K562 (cell line): Measurements from ENCODE around the gene UBE2L3. TPM values are rescaled to one million over a fixed set of nuclear protein-coding genes. Genes with fewer than 3 reads are reported as not detected.
"Not testable (repeated sequence)": the region's sequence is repeated elsewhere in the genome, so short reads cannot be mapped to it uniquely, and the experiment has no call there.

Experiments used
- ATAC-seq: fragments of 200-7000 bp; cut with Tn5 transposase; 3 replicates; pipeline ENCODE4 v1.9.1; 2020; ENCODE audit warnings: moderate library complexity
- BruUV-seq: library from RNA; stranded (reverse); fragments of 400-500 nt; replicated peaks from 2 replicates; lab custom pipeline; 2021; lab: Mats Ljungman, UMichigan
- CTCF ChIA-PET: fragments of 300-600 bp; formaldehyde crosslinking; extraction: SDS; loops from one replicate; lab custom pipeline; 2021; ENCODE audit warnings: low intra/inter-chr PET ratio; lab: Yijun Ruan, JAX
- POLR2A ChIA-PET: fragments of 300-600, 350-650 bp; sonication (Branson Sonifier 250); formaldehyde crosslinking; extraction: SDS; loops from one replicate; lab custom pipeline; 2021; ENCODE audit warnings: antibody characterized with exemption, inconsistent platforms; lab: Yijun Ruan, JAX
- DNase-seq, 4 experiments: peaks; one replicate each; pipeline versions ENCODE4 v3.0.0 to v3.0.0-alpha.2; 2011 to 2018; ENCODE audit warnings: low spot score in 3 of 4, mixed read lengths in 3 of 4; ENCODE audit errors: extremely low read depth in 1 of 4
- FAIRE-seq: peaks from 2 replicates; lab custom pipeline; 2011; peaks lifted over from hg19 to GRCh38; lab: Jason Lieb, UNC
- H2AFZ ChIP-seq: 2 replicates; pipeline ENCODE4 v1.6.0; 2011; ENCODE audit warnings: low read depth, low read length, control low read depth, inconsistent platforms
- H3K27ac ChIP-seq: fragments of 200-600 bp; 3 replicates; pipeline ENCODE4 v1.8.0; 2011; ENCODE audit warnings: low read depth, mild to moderate bottlenecking, control low read depth, inconsistent platforms, low read length, moderate library complexity, mixed read lengths; ENCODE audit errors: extremely low read depth
- H3K27me3 ChIP-seq, 2 experiments: fragments of 300-600 bp in 1 of 2; 2 replicates in 1 of 2; 3 replicates in 1 of 2; pipeline versions ENCODE4 v1.6.0 to v1.8.0; 2011; ENCODE audit warnings: inconsistent platforms in 2 of 2, low read length in 2 of 2, mild to moderate bottlenecking in 1 of 2, mixed read lengths in 1 of 2, moderate library complexity in 1 of 2; ENCODE audit not compliant: control insufficient read depth in 2 of 2, insufficient read depth in 2 of 2
- H3K36me3 ChIP-seq: fragments of 300-600 bp; 3 replicates; pipeline ENCODE4 v1.8.0; 2011; ENCODE audit warnings: mild to moderate bottlenecking, low read length, inconsistent platforms; ENCODE audit not compliant: control insufficient read depth, insufficient read depth
- H3K4me1 ChIP-seq, 2 experiments: fragments of 200-600 bp in 1 of 2; replicated peaks in 1 of 2; 2 replicates in 1 of 2; 3 replicates in 1 of 2; pipeline versions ENCODE4 v1.5.1 to v1.8.0; 2011; ENCODE audit warnings: inconsistent platforms in 2 of 2, low read length in 2 of 2, mild to moderate bottlenecking in 1 of 2, mixed read lengths in 1 of 2, moderate library complexity in 1 of 2; ENCODE audit not compliant: control insufficient read depth in 2 of 2, insufficient read depth in 2 of 2
- H3K4me2 ChIP-seq: 2 replicates; pipeline ENCODE4 v1.6.1; 2011; ENCODE audit warnings: low read length, control low read depth, inconsistent platforms, mixed read lengths; ENCODE audit not compliant: insufficient read depth
- H3K4me3 ChIP-seq: fragments of 200-600 bp; sonication (generic), shearing (Covaris generic); 2 replicates; pipeline ENCODE4 v1.5.1; 2016; ENCODE audit warnings: control low read depth, inconsistent platforms
- H3K79me2 ChIP-seq: fragments of 200-600 bp; 3 replicates; pipeline ENCODE4 v1.8.0; 2011; ENCODE audit warnings: low read length, inconsistent platforms; ENCODE audit not compliant: control insufficient read depth, insufficient read depth
- H3K9ac ChIP-seq, 2 experiments: 2 replicates each; pipeline versions ENCODE4 v1.6.0 to v1.6.1; 2011; ENCODE audit warnings: low read depth in 2 of 2, low read length in 2 of 2, control low read depth in 1 of 2, inconsistent platforms in 1 of 2, mild to moderate bottlenecking in 1 of 2, mixed read lengths in 1 of 2; ENCODE audit not compliant: insufficient read depth in 1 of 2
- H3K9me1 ChIP-seq: one replicate; pipeline ENCODE4 v1.6.0; 2011; ENCODE audit warnings: inconsistent platforms, mild to moderate bottlenecking, low read length, moderate library complexity; ENCODE audit not compliant: control insufficient read depth, insufficient read depth
- H3K9me3 ChIP-seq: replicated peaks from 2 replicates; pipeline ENCODE4 v1.5.1; 2011; ENCODE audit warnings: low read depth, low read length, inconsistent platforms; ENCODE audit not compliant: control insufficient read depth, insufficient read depth
- H4K20me1 ChIP-seq: replicated peaks from 2 replicates; pipeline ENCODE4 v1.6.1; 2011; ENCODE audit warnings: low read length, inconsistent platforms, mixed read lengths; ENCODE audit not compliant: control insufficient read depth, insufficient read depth
- BCLAF1 ChIP-seq, 2 experiments: fragments of 450-650 bp in 1 of 2; IDR thresholded peaks; 2 replicates each; pipeline ENCODE4 v1.6.1; 2011 to 2017; ENCODE audit warnings: low read depth in 2 of 2, antibody characterized with exemption in 1 of 2, borderline replicate concordance in 1 of 2, low read length in 1 of 2, mild to moderate bottlenecking in 1 of 2, mixed read lengths in 1 of 2; ENCODE audit not compliant: control insufficient read depth in 1 of 2
- HMGXB4 ChIP-seq: sonication (generic); formaldehyde crosslinking; IDR thresholded peaks from 2 replicates; pipeline ENCODE4 v1.8.1; 2023; ENCODE audit warnings: mild to moderate bottlenecking, missing genetic modification reagents
- MYNN ChIP-seq, 2 experiments: sonication (generic); formaldehyde crosslinking in 1 of 2; IDR thresholded peaks; 2 replicates each; pipeline versions ENCODE4 v1.5.0 to v1.6.1; 2016 to 2020; ENCODE audit warnings: antibody characterized with exemption in 1 of 2, missing genetic modification reagents in 1 of 2
- SIRT6 ChIP-seq: IDR thresholded peaks from one replicate; pipeline ENCODE4 v1.6.1; 2012; ENCODE audit warnings: low read depth, mild to moderate bottlenecking, control low read depth, inconsistent platforms, low read length, moderate library complexity
- SMAD1 ChIP-seq: fragments of 150-350 bp; IDR thresholded peaks from 2 replicates; pipeline ENCODE4 v1.6.1; 2014; ENCODE audit warnings: low read length, low read depth; ENCODE audit not compliant: partially characterized antibody
- STAT6 ChIP-seq: sonication (generic); formaldehyde crosslinking; IDR thresholded peaks from 2 replicates; pipeline ENCODE4 v1.8.1; 2023; ENCODE audit warnings: mild to moderate bottlenecking, missing genetic modification reagents
- TAF15 ChIP-seq: fragments of 200-400 bp; formaldehyde crosslinking; IDR thresholded peaks from 2 replicates; pipeline ENCODE4 v1.6.1; 2017; ENCODE audit warnings: mild to moderate bottlenecking, low read depth, low read length, moderate library complexity
- WGBS: fragments of 100-300 bp; shearing (Covaris generic); methylation state at CpG from one replicate; pipeline ENCODE4 v1.1.6; 2016; ENCODE audit warnings: low coverage, mixed read lengths; ENCODE audit not compliant: insufficient coverage; ENCODE audit errors: missing lambda C conversion rate; 5-methylcytosine and 5-hydroxymethylcytosine counted together
- in situ Hi-C: fragments of 300-500 bp; cut with MboI; formaldehyde crosslinking; loops from 4 replicates; pipeline ENCODE4 v1.15.0; 2018; ENCODE audit warnings: inconsistent platforms, mixed read lengths
- intact Hi-C: fragments of 100-400 bp; cut with micrococcal nuclease; formaldehyde crosslinking; loops from 2 replicates; pipeline ENCODE4 v1.14.2; 2022
- polyA plus RNA-seq, 8 experiments: library from polyadenylated mRNA; depleted of rRNA in 4 of 8; stranded (reverse) in 5 of 8; unstranded in 3 of 8; fragments of >200 nt; fragmentation: Nextera tagmentation in 2 of 8; fragmentation: Illumina TruSeq in 1 of 8; extraction: Ambion mirVana in 2 of 8; extraction: Trizol in 1 of 8; gene quantifications; 2 replicates each; pipeline versions ENCODE4 v1.2.1 to v1.2.3, GENCODE V29; 2011 to 2014; ENCODE audit warnings: inconsistent platforms in 1 of 8, missing spikeins in 1 of 8
- total RNA-seq, 7 experiments: library from RNA; depleted of rRNA in 6 of 7; stranded (reverse); fragments of >200 nt in 6 of 7; fragmentation: Illumina TruSeq in 2 of 7; extraction: Trizol in 2 of 7; gene quantifications; 2 replicates each; pipeline versions ENCODE4 v1.2.1 to v1.2.3, GENCODE V29; 2011 to 2021; ENCODE audit warnings: low replicate concordance in 1 of 7

UBE2L3 gene
- total and polyA plus RNA-seq, 9 of the 15 experiments (the other 6 are each of a cell fraction or from before 2014, with no cell fraction given): 215 to 625 (median 285) TPM

DNA sequence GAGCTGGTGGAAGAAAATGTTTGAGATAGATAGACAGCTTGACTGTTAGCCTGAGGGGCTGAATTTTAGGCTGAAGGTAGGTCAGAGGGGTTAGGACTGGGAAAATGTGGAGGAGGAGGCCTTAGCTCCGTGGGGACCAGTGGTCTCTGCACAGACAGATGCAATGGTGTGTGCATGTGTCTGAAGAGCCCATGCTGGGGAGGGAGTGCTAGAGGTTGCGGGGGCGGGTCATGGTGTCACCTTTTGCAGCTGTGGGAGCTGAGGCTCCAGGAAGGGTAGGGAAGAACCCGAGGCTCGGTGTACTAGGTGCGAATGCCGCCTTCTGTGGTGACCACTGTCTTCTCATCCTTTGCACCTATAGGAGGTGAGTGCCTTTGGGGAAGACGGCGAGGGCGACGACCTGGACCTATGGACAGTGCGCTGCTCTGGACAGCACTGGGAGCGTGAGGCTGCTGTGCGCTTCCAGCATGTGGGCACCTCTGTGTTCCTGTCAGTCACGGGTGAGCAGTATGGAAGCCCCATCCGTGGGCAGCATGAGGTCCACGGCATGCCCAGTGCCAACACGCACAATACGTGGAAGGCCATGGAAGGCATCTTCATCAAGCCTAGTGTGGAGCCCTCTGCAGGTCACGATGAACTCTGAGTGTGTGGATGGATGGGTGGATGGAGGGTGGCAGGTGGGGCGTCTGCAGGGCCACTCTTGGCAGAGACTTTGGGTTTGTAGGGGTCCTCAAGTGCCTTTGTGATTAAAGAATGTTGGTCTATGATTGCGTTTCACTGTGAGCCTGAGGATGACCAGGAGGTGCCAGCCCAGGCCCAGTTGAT is 76.2 kb downstream of the UBE2L3 start (continued):
- TF ChIP-seq BCLAF1 (IDR thresholded peaks at IDR 0.05; ENCODE audit: borderline replicate concordance in 1 of 2, control insufficient read depth in 1 of 2, low read depth in 2 of 2, low read length in 1 of 2) (no peak), MYNN (IDR thresholded peaks at IDR 0.05) (no peak), MYNN (CRISPR knock-in tag; IDR thresholded peaks at IDR 0.05) (no peak), TAF15 (no peak)

- ATAC-seq, BruUV-seq, intact Hi-C loops, FAIRE-seq, H3K27me3 ChIP-seq, DNase-seq, H3K27ac ChIP-seq, H3K9me3 ChIP-seq, H2AFZ ChIP-seq, H3K9ac ChIP-seq, H3K4me3 ChIP-seq, H3K4me2 ChIP-seq: not testable (repeated sequence)
- H3K79me2 ChIP-seq: peaks cover 41% of the 10 kb centered on the region
- H3K36me3 ChIP-seq: peaks cover 61% of the 10 kb centered on the region
- POLR2A ChIA-PET: interaction anchor here (0.8 to 76.8 kb wide), 9 partner anchors 14 to 141 kb away, joined by 3 to 4622 read pairs (median 13); partner anchors contain the start of genes CCDC116, PPIL2, SDF2L1 and YDJC
- H4K20me1 ChIP-seq: peaks cover 25% of the 10 kb centered on the region
- H3K9me1 ChIP-seq: peaks cover 16% of the 10 kb centered on the region
- 86% methylated on average over 6 of the region's 6 CpGs for WGBS
- in situ Hi-C loops: loop anchor here (25.0 kb wide), 1 partner anchor 508 kb away; no protein-coding TSS in a partner anchor
- peaks cover 25 to 42% of the 10 kb centered on the region in 2 experiments for H3K4me1 ChIP-seq
- CTCF ChIA-PET: interaction anchor here (2.0 to 8.8 kb wide), 3 partner anchors 15 to 52 kb away, joined by 7 to 99 read pairs (median 23); partner anchors contain the start of genes CCDC116 and YDJC
- TF ChIP-seq SIRT6 (peak; percentile 52), SMAD1 (peak; percentile 13), STAT6 (CRISPR knock-in tag) (peak; percentile 89; the same call in 1 of the 2 replicates), HMGXB4 (CRISPR knock-in tag) (0 out of 2 replicates have a peak, but pooled peaks have one; percentile 44)
Observed at GRCh38 chr22:21645513-21645912, 78.0 kb downstream of the UBE2L3 start.
